ENCODE data around the gene MATN3. TPM values are rescaled to one million over a fixed set of nuclear protein-coding genes. Genes with fewer than 3 reads are reported as not detected.

The MATN3 gene
- total RNA-seq, 1 experiment from 2014 or later = 13.5 TPM

- no peak overlapping the region for H4K91ac ChIP-seq (ENCODE audit: insufficient read length, low read depth, low read length)
- H3K79me2 ChIP-seq (ENCODE audit: insufficient read depth, low read length) = peaks cover 5% of the 10 kb centered on the region; the same call in 1 of the 2 replicates
- H3T11ph ChIP-seq (ENCODE audit: low read length) = no peak overlapping the region
- no peak overlapping the region for H3K4me2 ChIP-seq (ENCODE audit: insufficient read depth, insufficient read length, low read length)
- H2AFZ ChIP-seq (ENCODE audit: low read length) = no peak overlapping the region
- H4K20me1 ChIP-seq (ENCODE audit: control insufficient read depth, insufficient read depth, insufficient read length) = no peaks in the 10 kb centered on the region
- H3K4me3 Mint-ChIP-seq = no peak overlapping the region
- WGBS (ENCODE audit: extremely low coverage, insufficient read length, low lambda C conversion rate) = no CpG with 5 or more reads among the region's 3 CpGs
- H2BK12ac ChIP-seq (ENCODE audit: insufficient read length, low read depth, low read length) = no peak overlapping the region
- no peak overlapping the region for H2BK120ac ChIP-seq (ENCODE audit: low read depth, low read length, poor library complexity, severe bottlenecking)
- H3K27me3 ChIP-seq (ENCODE audit: insufficient read depth, low read length) = no peaks in the 10 kb centered on the region
- DNase-seq = no peak
- no peak overlapping the region for H3K56ac ChIP-seq (ENCODE audit: insufficient read length, low read depth, low read length)
- H3K79me1 ChIP-seq (ENCODE audit: insufficient read depth, low read depth, low read length, poor library complexity, severe bottlenecking) = no peaks in the 10 kb centered on the region
- TF ChIP-seq, protein P1, sequence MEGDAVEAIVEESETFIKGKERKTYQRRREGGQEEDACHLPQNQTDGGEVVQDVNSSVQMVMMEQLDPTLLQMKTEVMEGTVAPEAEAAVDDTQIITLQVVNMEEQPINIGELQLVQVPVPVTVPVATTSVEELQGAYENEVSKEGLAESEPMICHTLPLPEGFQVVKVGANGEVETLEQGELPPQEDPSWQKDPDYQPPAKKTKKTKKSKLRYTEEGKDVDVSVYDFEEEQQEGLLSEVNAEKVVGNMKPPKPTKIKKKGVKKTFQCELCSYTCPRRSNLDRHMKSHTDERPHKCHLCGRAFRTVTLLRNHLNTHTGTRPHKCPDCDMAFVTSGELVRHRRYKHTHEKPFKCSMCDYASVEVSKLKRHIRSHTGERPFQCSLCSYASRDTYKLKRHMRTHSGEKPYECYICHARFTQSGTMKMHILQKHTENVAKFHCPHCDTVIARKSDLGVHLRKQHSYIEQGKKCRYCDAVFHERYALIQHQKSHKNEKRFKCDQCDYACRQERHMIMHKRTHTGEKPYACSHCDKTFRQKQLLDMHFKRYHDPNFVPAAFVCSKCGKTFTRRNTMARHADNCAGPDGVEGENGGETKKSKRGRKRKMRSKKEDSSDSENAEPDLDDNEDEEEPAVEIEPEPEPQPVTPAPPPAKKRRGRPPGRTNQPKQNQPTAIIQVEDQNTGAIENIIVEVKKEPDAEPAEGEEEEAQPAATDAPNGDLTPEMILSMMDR (conservative IDR thresholded peaks at IDR 0.05) = no peak
- no peaks in the 10 kb centered on the region; the same call in 1 of the 2 replicates for H3K4me1 ChIP-seq (ENCODE audit: insufficient read depth, low read length)
- H4K8ac ChIP-seq (replicated peaks; ENCODE audit: insufficient read length, low read depth, low read length) = no peak overlapping the region
- H3K9me3 ChIP-seq (ENCODE audit: control insufficient read depth, low read depth, low read length) = no peaks in the 10 kb centered on the region
- no peak overlapping the region for H3K4ac ChIP-seq (ENCODE audit: low read depth, low read length)
- H3K27me3 Mint-ChIP-seq (ENCODE audit: low read depth) = peaks cover 15% of the 10 kb centered on the region
- no peak overlapping the region for H3K9ac ChIP-seq (ENCODE audit: extremely low read depth, insufficient read length, low read length)
- no peaks in the 10 kb centered on the region; a peak in 1 of 7 replicates for H3K36me3 Mint-ChIP-seq (ENCODE audit: insufficient read depth in 1 of 3, low read depth in 3 of 3)
- no peak overlapping the region for H3K27ac Mint-ChIP-seq
- H2BK15ac ChIP-seq (ENCODE audit: low read depth, low read length) = no peak overlapping the region
- no peak overlapping the region for H3K18ac ChIP-seq (ENCODE audit: insufficient read length, low read depth, low read length)
- H3K23ac ChIP-seq (ENCODE audit: insufficient read length, low read depth, low read length) = no peak overlapping the region
- H2BK5ac ChIP-seq (ENCODE audit: insufficient read length, low read length) = no peak overlapping the region
- no peaks in the 10 kb centered on the region for H3K9me3 Mint-ChIP-seq
- H3K23me2 ChIP-seq (ENCODE audit: insufficient read length, low read depth, low read length, poor library complexity, severe bottlenecking) = peaks cover 8% of the 10 kb centered on the region
- H3K4me1 Mint-ChIP-seq = peaks cover 5 to 6% of the 10 kb centered on the region in 2 experiments
- H3K14ac ChIP-seq (ENCODE audit: insufficient read depth, low read length) = no peak overlapping the region
- H4K5ac ChIP-seq (ENCODE audit: insufficient read length, low read depth, low read length) = no peak overlapping the region
- H2AK5ac ChIP-seq (ENCODE audit: insufficient read length, low read length) = no peak overlapping the region
- no peak overlapping the region for H2BK20ac ChIP-seq (ENCODE audit: low read depth, low read length, poor library complexity, severe bottlenecking)
- no peak overlapping the region for H3K27ac ChIP-seq (ENCODE audit: insufficient read length, low read depth, low read length)
Measured at GRCh38 chr2:20054931-20055330, 42.5 kb upstream of the MATN3 start.

Measured in H9 (cell line).